ENCODE measurements around the gene RAN. TPM values are rescaled to one million over a fixed set of nuclear protein-coding genes. Genes with fewer than 3 reads are reported as not detected.
"Not testable (repeated sequence)": the region's sequence is repeated elsewhere in the genome, so short reads cannot be mapped to it uniquely, and the experiment has no call there.

Gene RAN
- total RNA-seq, 1 donor from 2014 or later, result 163 TPM

- DNase-seq, result no peak
These were observed 6.6 kb downstream of the RAN start for GRCh38 chr12:130878193-130879185.

- DNase-seq, result no peak
These were observed 7.4 kb downstream of the RAN start for GRCh38 chr12:130879212-130879686.

GRCh38 chr12:130879781-130880389 lies 8.0 kb downstream of the RAN start:
- no peak for DNase-seq

GRCh38 chr12:130880411-130880885 lies 8.6 kb downstream of the RAN start:
- no peak for DNase-seq

- DNase-seq, result no peak
These were observed 9.2 kb downstream of the RAN start for GRCh38 chr12:130881046-130881445.

GRCh38 chr12:130881548-130881947 lies 9.7 kb downstream of the RAN start:
- no peak for DNase-seq

- not testable (repeated sequence) for DNase-seq
These were observed 15.3 kb downstream of the RAN start for GRCh38 chr12:130887190-130887589.

GRCh38 chr12:130904064-130904463 lies 32.2 kb downstream of the RAN start:
- no peak for DNase-seq

- DNase-seq, result not testable (repeated sequence)
These were observed 33.1 kb downstream of the RAN start for GRCh38 chr12:130904936-130905455.

- DNase-seq, result no peak
These were observed 37.2 kb downstream of the RAN start for GRCh38 chr12:130909111-130909510.

- no peak for DNase-seq
These were observed 39.3 kb downstream of the RAN start for GRCh38 chr12:130911193-130911592.

GRCh38 chr12:130911933-130912332 lies 40.1 kb downstream of the RAN start:
- DNase-seq, result no peak

GRCh38 chr12:130916241-130916911 lies 44.5 kb downstream of the RAN start:
- DNase-seq, result peak; percentile 79

GRCh38 chr12:130917607-130918006 lies 45.7 kb downstream of the RAN start:
- DNase-seq, result no peak

- DNase-seq, result no peak
These were observed 47.2 kb downstream of the RAN start for GRCh38 chr12:130919086-130919485.

- DNase-seq, result no peak
These were observed 48.3 kb downstream of the RAN start for GRCh38 chr12:130920119-130920703.

- DNase-seq, result peak; percentile 46
These were observed 49.0 kb downstream of the RAN start for GRCh38 chr12:130920723-130921381.

GRCh38 chr12:130922511-130922953 lies 50.7 kb downstream of the RAN start:
- DNase-seq, result peak; percentile 39

GRCh38 chr12:130924966-130925665 lies 53.2 kb downstream of the RAN start:
- no peak for DNase-seq

GRCh38 chr12:130925666-130926015 lies 53.8 kb downstream of the RAN start:
- DNase-seq, result no peak
